ENCODE results near the gene POR.
"Not testable (repeated sequence)": the region's sequence is repeated elsewhere in the genome, so short reads cannot be mapped to it uniquely, and the experiment has no call there.

POR gene

DNA sequence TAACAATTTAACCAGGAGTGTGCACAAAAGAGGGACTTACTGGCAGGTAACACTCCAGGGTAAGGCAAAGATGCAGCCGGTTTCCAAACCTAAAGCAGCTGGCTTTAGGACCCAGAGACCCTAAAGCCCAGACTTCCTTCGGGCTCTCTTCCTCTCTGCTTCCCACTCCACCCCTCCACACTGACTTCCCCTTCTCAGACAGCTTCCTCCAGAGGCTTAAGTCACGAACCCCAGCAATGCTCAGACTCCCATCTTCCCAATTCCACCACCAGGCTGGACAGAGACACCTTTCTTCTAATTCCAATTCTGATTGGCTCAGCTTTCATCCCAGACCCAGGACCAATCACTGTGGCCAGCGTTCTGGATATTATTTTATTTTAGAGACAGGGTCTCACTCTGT, 108.0 kb downstream of the POR start:
- POLR2A ChIA-PET = interaction anchor here (0.5 kb wide), 1 partner anchor 275 kb away, joined by 4 read pairs; no protein-coding TSS in a partner anchor
- CTCF ChIA-PET = interaction anchor here (0.8 to 8.2 kb wide), 5 partner anchors 9 to 158 kb away, joined by 3 to 193 read pairs (median 56); no protein-coding TSS in a partner anchor
- DNase-seq (ENCODE audit: extremely low spot score) = no peak
- TF ChIP-seq, protein P1, sequence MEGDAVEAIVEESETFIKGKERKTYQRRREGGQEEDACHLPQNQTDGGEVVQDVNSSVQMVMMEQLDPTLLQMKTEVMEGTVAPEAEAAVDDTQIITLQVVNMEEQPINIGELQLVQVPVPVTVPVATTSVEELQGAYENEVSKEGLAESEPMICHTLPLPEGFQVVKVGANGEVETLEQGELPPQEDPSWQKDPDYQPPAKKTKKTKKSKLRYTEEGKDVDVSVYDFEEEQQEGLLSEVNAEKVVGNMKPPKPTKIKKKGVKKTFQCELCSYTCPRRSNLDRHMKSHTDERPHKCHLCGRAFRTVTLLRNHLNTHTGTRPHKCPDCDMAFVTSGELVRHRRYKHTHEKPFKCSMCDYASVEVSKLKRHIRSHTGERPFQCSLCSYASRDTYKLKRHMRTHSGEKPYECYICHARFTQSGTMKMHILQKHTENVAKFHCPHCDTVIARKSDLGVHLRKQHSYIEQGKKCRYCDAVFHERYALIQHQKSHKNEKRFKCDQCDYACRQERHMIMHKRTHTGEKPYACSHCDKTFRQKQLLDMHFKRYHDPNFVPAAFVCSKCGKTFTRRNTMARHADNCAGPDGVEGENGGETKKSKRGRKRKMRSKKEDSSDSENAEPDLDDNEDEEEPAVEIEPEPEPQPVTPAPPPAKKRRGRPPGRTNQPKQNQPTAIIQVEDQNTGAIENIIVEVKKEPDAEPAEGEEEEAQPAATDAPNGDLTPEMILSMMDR (IDR thresholded peaks at IDR 0.05; ENCODE audit: control extremely low read depth, extremely low read depth, low read depth, missing control alignments) = no peak

DNA sequence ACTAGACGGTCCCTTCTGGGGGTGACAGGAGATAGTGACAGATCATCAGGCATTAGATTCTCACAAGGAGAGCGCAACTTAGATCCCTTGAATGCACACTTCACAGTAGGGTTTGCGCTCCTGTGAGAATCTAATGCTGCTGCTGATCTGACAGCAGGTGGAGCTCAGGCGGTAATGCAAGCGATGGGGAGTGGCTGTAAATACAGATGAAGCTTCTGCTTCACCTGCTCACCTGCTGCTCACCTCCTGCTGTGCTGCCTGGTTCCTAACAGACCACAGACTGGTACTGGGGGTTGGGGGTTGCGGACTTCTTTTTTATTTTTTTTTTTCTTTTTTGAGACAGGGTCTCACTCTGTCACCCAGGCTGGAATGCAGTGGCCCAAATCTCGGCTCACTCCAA, 114.7 kb downstream of the POR start:
- CTCF ChIA-PET = interaction anchor here (1.5 to 7.8 kb wide), 2 partner anchors 9 to 233 kb away, joined by 3 to 48 read pairs; no protein-coding TSS in a partner anchor
- DNase-seq (ENCODE audit: extremely low spot score); POLR2A ChIA-PET: not testable (repeated sequence)
- TF ChIP-seq, protein P1 (IDR thresholded peaks at IDR 0.05; ENCODE audit: control extremely low read depth, extremely low read depth, low read depth, missing control alignments) = peak; percentile 1

DNA sequence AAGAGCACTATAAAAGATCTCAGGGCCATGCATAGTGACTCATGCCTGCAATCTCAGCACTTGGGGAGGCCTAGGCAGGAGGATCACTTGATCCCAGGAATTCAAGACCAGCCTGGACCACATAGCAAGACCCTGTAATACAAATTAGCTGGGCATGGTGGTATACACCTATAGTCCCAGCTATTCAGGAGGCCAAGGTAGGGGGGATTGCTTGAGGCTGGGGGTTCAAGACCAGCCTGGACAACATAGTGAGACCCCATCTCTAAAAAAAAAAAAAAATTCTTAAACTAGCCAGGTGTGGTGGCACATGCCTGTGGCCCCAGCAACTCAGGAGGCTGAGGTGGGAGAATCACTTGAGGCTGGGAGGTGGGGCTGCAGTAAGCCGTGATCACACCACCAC, 117.0 kb downstream of the POR start:
- ChIA-PET CTCF (interaction anchor here (7.8 kb wide), 1 partner anchor 11 kb away, joined by 48 read pairs; no protein-coding TSS in a partner anchor), POLR2A (no interaction called here)
- DNase-seq (ENCODE audit: extremely low spot score) = no peak
- TF ChIP-seq, protein P1 (IDR thresholded peaks at IDR 0.05; ENCODE audit: control extremely low read depth, extremely low read depth, low read depth, missing control alignments) = no peak

Measured in GM10248 (cell line).